ENCODE data around the gene RHBDL1. TPM values are rescaled to one million over a fixed set of nuclear protein-coding genes. Genes with fewer than 3 reads are reported as not detected.

Gene RHBDL1
- total and polyA plus RNA-seq, 9 of the 15 experiments (the other 6 are each of a cell fraction or from before 2014, with no cell fraction given): 0.03 to 5.6 (median 1.3) TPM; not detected in 1

- TF ChIP-seq THRB (CRISPR knock-in tag; conservative IDR thresholded peaks at IDR 0.05): 0 out of 2 replicates have a peak, but pooled peaks have one; percentile 56
- TF ChIP-seq KLF1 (tag; IDR thresholded peaks at IDR 0.05): no peak
- no peak for TF ChIP-seq KAT8 (IDR thresholded peaks at IDR 0.05; ENCODE audit: low read depth)
- TF ChIP-seq NFIX (CRISPR knock-in tag; IDR thresholded peaks at IDR 0.05; ENCODE audit: low read depth): no peak
- no peak; a peak in 1 of 4 replicates for TF ChIP-seq KDM4B (IDR thresholded peaks at IDR 0.05; ENCODE audit: borderline replicate concordance in 2 of 2, low read depth in 1 of 2)
- TF ChIP-seq CBX5 (IDR thresholded peaks at IDR 0.05; ENCODE audit: borderline replicate concordance, low read depth): no peak
- no peak for TF ChIP-seq ZNF780A (CRISPR knock-in tag; IDR thresholded peaks at IDR 0.05)
- TF ChIP-seq FOXA1 (IDR thresholded peaks at IDR 0.05; ENCODE audit: borderline replicate concordance): no peak
- TF ChIP-seq COPS2 (conservative IDR thresholded peaks at IDR 0.05): no peak
- TF ChIP-seq, protein P1, sequence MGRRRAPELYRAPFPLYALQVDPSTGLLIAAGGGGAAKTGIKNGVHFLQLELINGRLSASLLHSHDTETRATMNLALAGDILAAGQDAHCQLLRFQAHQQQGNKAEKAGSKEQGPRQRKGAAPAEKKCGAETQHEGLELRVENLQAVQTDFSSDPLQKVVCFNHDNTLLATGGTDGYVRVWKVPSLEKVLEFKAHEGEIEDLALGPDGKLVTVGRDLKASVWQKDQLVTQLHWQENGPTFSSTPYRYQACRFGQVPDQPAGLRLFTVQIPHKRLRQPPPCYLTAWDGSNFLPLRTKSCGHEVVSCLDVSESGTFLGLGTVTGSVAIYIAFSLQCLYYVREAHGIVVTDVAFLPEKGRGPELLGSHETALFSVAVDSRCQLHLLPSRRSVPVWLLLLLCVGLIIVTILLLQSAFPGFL (CRISPR knock-in tag; IDR thresholded peaks at IDR 0.05): no peak
- TF ChIP-seq NR2F6 (CRISPR knock-in tag; IDR thresholded peaks at IDR 0.05): no peak
- TF ChIP-seq EZH2 (IDR thresholded peaks at IDR 0.05; ENCODE audit: borderline replicate concordance, low read depth, low read length): no peak
- TF ChIP-seq MXI1 (IDR thresholded peaks at IDR 0.05; ENCODE audit: low read depth, low read length): no peak
- TF ChIP-seq, protein P2, sequence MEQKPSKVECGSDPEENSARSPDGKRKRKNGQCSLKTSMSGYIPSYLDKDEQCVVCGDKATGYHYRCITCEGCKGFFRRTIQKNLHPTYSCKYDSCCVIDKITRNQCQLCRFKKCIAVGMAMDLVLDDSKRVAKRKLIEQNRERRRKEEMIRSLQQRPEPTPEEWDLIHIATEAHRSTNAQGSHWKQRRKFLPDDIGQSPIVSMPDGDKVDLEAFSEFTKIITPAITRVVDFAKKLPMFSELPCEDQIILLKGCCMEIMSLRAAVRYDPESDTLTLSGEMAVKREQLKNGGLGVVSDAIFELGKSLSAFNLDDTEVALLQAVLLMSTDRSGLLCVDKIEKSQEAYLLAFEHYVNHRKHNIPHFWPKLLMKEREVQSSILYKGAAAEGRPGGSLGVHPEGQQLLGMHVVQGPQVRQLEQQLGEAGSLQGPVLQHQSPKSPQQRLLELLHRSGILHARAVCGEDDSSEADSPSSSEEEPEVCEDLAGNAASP (IDR thresholded peaks at IDR 0.05): no peak
- TF ChIP-seq KLF10 (CRISPR knock-in tag; IDR thresholded peaks at IDR 0.05): no peak
- TF ChIP-seq ZNF707 (CRISPR knock-in tag; conservative IDR thresholded peaks at IDR 0.05): no peak; the same call in 1 of the 2 replicates
- TF ChIP-seq PYGO2 (tag; IDR thresholded peaks at IDR 0.05): no peak
- TF ChIP-seq, protein P3, sequence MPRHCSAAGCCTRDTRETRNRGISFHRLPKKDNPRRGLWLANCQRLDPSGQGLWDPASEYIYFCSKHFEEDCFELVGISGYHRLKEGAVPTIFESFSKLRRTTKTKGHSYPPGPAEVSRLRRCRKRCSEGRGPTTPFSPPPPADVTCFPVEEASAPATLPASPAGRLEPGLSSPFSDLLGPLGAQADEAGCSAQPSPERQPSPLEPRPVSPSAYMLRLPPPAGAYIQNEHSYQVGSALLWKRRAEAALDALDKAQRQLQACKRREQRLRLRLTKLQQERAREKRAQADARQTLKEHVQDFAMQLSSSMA (CRISPR knock-in tag; IDR thresholded peaks at IDR 0.05): peak; percentile 44; the same call in 1 of the 2 replicates
- TF ChIP-seq RBM39 (optimal IDR thresholded peaks at IDR 0.05; ENCODE audit: low read depth, low read length): peak; percentile 20
- TF ChIP-seq KAT7 (CRISPR knock-in tag; IDR thresholded peaks at IDR 0.05; ENCODE audit: borderline replicate concordance): no peak
- TF ChIP-seq ZNF696 (CRISPR knock-in tag; conservative IDR thresholded peaks at IDR 0.05): no peak
- TF ChIP-seq DNMT1 (IDR thresholded peaks at IDR 0.05): no peak
- no peak for TF ChIP-seq XRCC3 (IDR thresholded peaks at IDR 0.05)
- no peak for TF ChIP-seq RUNX1 (IDR thresholded peaks at IDR 0.05; ENCODE audit: low read depth)
Observed at GRCh38 chr16:674968-675883, at the start of gene RHBDL1 (continued).

All from K562 (cell line).